ENCODE results near the gene CNOT6.

- TF ChIP-seq POLR2A (IDR thresholded peaks at IDR 0.05; ENCODE audit: low read depth, low read length) (no peak), TAF1 (IDR thresholded peaks at IDR 0.05; ENCODE audit: low read depth, low read length) (no peak), POLR2AphosphoS5 (IDR thresholded peaks at IDR 0.05; ENCODE audit: low read depth, low read length) (no peak)
These were observed 125.4 kb downstream of the CNOT6 start for GRCh38 chr5:180619563-180619915.

Data from GM12891 (cell line).